ENCODE results near the gene NOTCH2NLA.
"Not testable (repeated sequence)": the region's sequence is repeated elsewhere in the genome, so short reads cannot be mapped to it uniquely, and the experiment has no call there.

Gene NOTCH2NLA

DNA sequence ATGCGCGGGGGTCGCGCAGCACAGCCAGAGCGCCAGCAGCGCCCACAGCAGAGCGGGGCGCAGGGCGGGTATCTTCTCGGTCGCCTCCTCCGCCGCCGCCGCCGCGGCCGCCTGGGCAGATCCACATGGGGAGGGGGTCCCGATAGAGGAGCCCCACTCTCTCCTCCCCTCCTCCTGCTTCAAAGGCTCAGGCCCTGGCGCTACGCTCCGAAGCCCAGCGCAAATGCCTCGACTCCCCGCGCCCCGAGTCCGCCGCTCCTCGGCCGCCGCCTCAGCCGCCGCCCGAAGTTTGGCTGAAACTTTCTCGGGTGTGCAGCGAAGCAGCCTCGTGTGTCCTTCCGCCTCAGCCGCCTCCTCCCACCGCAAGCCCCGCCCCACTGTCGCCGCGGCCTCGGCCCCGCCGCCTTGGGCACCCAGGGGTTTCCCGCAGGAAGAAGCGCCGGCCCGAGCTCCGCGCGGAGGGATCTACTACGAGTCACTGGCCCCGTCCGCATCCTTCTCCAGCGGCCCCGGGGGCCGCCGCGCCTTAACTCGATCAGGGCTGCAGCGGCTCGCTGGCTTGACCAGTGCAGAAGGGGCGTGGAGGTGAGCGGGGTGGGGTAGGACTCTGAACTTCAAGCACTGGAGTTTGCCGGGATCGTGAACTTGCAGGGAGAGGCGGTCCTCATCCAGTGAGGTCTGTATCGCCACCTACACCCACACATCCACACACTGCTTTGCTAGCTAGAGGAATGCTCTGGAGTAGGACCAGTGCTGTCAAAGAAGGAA, at the start of gene NOTCH2NLA:
NOTCH2NLA (minus strand) TSS at position 312 of the 768 bp plus-strand sequence. CDS start 39,684 bp downstream, outside the sequence.
- TF ChIP-seq, protein P1, sequence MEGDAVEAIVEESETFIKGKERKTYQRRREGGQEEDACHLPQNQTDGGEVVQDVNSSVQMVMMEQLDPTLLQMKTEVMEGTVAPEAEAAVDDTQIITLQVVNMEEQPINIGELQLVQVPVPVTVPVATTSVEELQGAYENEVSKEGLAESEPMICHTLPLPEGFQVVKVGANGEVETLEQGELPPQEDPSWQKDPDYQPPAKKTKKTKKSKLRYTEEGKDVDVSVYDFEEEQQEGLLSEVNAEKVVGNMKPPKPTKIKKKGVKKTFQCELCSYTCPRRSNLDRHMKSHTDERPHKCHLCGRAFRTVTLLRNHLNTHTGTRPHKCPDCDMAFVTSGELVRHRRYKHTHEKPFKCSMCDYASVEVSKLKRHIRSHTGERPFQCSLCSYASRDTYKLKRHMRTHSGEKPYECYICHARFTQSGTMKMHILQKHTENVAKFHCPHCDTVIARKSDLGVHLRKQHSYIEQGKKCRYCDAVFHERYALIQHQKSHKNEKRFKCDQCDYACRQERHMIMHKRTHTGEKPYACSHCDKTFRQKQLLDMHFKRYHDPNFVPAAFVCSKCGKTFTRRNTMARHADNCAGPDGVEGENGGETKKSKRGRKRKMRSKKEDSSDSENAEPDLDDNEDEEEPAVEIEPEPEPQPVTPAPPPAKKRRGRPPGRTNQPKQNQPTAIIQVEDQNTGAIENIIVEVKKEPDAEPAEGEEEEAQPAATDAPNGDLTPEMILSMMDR (IDR thresholded peaks at IDR 0.05) = not testable (repeated sequence)

GRCh38 chr1:146144465-146144864, 84.4 kb downstream of the NOTCH2NLA start, which contains the start of gene NBPF10:
Gene NBPF10, minus strand, starts transcription at chr1:146144804. Its CDS starts 35 bp downstream, at chr1:146144769.
- TF ChIP-seq, protein P1 (IDR thresholded peaks at IDR 0.05) = not testable (repeated sequence)

Measured in LNCAP (cell line).